Neural cell (in vitro differentiated cells): Measurements from ENCODE around the gene MMP24.
A peak's percentile ranks its signal among the peaks of the same experiment; 100 is the strongest.

Experiments
- CTCF ChIP-seq: fragments of 450-650 bp; IDR thresholded peaks from 2 replicates; pipeline ENCODE4 v1.5.1; 2014; ENCODE audit warnings: antibody characterized with exemption, mild to moderate bottlenecking, moderate library complexity; ENCODE audit not compliant: poor library complexity, severe bottlenecking
- EZH2 ChIP-seq: fragments of 200-600, 300-800 bp; shearing (Covaris generic), sonication (generic); IDR thresholded peaks from 2 replicates; pipeline ENCODE4 v1.6.1; 2014; ENCODE audit warnings: antibody characterized with exemption, low read length, borderline replicate concordance, mild to moderate bottlenecking; ENCODE audit not compliant: insufficient read depth, poor library complexity, severe bottlenecking
- POLR2AphosphoS5 ChIP-seq: IDR thresholded peaks from 2 replicates; pipeline ENCODE4 v1.6.1; 2012
- TAF1 ChIP-seq: IDR thresholded peaks from 2 replicates; pipeline ENCODE4 v1.6.1; 2012; ENCODE audit warnings: low read depth

GRCh38 chr20:35284267-35284991 lies 57.9 kb downstream of the MMP24 start, which contains the start of gene EIF6:
- no peak for TF ChIP-seq TAF1
- TF ChIP-seq CTCF = no peak
- no peak for TF ChIP-seq EZH2
- TF ChIP-seq POLR2AphosphoS5 = peak; percentile 59
